ENCODE data around the gene ADGRV1.
"Not testable (repeated sequence)": the region's sequence is repeated elsewhere in the genome, so short reads cannot be mapped to it uniquely, and the experiment has no call there.

Gene ADGRV1

DNA sequence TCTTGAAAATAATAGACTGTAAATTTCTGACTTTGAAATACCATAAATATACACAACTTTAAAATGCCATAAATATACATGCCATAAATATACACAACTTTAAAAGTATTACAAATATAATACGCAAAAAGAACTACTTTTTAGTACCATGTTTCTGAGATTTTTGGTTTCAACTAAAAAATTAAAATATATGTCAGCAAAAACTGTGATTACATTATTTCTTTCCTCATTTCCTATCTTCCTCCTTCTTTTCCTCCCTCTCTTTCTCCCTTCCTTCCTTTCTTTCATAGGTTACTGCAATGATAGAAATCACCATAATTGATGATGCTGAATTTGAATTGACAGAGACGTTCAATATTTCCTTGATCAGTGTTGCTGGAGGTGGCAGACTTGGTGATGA lies 200.5 kb downstream of the ADGRV1 start:
- no peak for DNase-seq

DNA sequence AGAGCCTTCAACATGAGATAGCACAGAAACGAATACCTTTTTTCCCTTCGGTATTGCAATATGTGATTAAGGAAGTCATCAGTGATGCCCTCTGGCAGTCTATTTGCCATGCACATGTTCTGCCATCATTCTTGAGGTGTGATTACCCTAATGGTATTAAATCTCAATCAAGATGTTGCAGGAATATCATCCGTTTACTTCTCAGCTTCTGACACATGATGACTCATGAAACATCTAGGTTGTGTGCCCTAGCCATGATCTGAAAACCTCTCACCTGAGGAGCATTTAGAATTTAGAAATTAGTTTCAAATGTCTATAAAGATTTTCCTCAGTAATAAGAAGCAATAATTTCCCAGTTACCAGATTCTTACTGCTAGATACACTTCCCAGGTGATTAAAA lies 209.1 kb downstream of the ADGRV1 start:
- DNase-seq: no peak

DNA sequence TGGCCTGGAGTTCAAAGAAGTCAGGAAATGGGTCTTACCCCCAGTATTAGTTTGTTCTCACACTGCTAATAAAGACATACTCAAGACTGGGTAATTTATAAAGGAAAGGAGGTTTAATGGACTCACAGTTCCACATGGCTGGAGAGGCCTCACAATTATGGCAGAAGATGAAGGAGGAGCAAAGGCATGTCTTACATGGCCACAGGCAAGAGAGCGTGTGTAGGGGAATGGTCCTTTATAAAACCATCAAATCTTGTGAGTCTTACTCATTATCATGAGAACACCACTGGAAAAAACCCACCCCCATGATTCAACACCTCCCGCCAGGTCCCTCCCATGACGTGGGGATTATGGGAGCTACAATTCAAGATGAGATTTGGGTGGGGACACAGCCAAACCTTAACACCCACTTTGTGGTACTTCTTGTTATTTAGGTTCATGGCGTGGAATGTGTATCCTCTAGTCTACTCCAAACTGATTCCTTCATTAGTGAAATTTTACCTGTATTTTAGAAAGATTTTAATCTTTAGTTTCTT lies 211.5 kb downstream of the ADGRV1 start:
- not testable (repeated sequence) for DNase-seq

DNA sequence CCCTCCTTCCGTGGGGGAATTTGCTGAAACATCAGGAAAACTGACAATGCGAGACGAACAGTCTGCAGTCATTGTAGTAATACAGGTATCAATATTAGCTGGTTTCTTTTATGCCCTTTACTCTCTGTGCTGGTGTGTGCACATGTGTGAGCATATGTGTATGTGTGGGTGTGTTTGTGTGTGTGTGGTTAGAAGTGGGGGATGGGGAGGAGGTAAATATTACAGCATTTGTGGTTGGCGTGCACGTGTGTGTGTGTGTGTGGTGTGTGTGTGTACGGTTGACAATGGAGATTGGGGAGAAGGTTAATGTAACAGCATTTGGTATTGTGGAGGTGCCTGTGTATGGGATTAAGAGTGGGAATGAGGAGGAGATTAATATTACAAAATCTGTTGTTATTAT lies 219.4 kb downstream of the ADGRV1 start:
- no peak for DNase-seq

DNA sequence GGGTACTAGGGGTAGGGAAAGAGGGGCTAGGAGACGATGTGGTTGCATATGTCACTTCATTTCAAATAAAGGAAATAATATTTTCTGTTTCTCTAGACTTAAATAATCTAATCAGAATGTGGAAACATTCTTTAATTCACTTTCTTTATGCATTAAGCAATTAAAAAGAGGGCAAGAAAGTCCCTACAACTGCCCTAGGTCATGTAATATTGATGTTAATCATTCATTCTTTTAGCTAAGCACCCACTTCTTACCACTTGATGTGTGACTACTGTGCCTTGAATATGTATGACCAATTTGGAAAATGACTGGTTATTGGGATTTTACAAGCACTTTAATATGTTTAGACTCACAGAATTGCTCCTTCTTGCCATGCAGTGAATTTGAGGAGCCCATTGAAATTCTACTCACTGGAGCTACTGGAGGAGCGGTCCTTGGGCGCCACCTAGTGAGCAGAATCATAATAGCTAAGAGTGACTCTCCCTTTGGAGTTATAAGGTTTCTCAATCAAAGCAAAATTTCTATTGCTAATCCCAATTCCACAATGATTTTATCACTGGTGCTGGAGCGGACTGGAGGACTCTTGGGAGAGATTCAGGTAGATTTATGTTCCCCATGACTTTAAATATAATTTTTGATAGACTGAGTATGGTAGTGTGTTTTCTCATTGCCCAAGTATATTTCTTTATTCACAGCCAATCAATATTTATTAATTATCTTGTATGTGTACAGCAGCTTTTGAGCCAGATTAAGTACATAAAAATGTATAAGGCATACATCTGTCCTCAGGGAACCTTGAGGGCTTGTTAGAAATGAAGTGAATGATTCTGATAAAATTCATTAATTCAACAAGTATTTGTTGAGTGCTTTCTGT lies 225.1 kb downstream of the ADGRV1 start:
- DNase-seq: peak; percentile 80

DNA sequence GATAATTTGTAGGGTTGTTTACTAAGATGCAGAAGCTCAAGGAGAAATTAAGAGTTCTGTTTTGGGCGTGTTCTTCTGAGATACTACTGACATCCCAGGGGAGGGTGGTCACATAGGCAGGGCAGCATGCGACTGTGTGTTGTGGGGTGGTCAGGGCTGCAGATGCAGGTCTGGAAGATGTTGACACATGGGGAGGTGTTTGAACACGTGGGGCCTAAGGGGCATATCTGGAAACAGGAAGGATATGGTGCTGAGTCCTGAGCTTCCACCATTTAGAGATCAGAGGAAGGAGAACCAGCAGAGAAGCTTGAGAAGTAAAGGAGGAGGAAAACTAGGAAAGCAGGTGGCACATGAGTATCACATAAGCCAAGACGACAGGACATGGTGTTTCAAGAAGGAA lies 228.2 kb downstream of the ADGRV1 start:
- no peak for DNase-seq

DNA sequence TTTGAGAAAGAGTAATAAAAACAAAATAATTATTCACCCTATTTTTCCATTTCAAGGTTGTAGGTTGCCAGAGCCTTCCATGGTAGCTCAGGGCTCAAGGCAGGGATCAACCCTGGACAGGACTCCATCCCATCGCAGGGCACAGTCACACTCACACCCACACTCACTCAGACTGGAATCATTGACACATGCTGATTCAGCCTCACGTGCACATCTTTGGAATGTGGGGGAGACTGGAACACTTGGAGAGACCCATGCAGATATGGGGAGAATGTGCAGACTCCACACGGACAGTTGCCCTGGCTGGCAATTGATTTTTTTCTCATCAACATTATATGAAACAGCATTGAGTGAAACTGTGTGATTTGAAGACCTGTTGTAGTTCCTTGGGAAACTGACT lies 234.1 kb downstream of the ADGRV1 start:
- no peak for DNase-seq

DNA sequence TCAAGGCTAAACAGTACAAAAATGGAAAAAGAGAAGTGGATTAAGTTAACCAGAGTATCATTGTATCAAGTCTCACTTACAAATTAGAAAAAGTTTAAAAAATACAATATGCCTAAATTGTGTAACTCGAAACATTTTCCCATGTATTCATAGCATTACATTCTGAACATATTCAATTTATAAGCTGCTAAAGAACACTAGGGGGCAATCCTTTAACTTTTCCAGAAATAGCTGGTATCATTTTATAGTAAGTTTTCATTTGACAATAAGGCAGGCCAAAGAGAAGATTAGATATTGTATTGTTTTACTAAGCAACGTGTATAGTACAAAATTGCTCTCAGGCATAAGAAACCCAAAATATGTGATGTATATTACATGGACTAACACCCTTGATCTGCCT lies 234.6 kb downstream of the ADGRV1 start:
- DNase-seq: no peak

DNA sequence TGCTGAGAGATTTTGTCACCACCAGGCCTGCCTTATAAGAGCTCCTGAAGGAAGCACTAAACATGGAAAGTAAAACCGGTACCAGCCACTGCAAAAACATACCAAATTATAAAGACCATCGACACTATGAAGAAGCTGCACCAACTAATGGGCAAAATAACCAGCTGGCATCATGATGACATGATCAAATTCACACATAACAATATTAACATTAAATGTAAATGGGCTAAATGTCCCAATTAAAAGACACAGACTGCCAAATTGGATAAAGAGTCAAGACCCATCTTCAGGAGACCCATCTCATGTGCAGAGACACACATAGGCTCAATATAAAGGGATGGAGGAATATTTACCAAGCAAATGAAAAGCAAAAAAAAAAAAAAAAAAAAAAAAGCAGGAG lies 238.3 kb downstream of the ADGRV1 start:
- not testable (repeated sequence) for DNase-seq

DNA sequence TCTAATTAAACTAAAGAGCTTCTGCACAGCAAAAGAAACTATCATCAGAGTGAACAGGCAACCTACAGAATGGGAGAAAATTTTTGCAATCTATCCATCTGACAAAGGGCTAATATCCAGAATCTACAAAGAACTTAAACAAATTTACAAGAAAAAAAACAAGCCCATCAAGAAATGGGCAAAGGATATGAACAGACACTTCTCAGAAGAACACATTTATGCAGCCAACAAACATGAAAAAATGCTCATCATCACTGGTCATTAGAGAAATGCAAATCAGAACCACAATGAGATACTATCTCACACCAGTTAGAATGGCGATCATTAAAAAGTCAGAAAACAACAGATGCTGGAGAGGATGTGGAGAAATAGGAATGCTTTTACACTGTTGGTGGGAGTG lies 241.5 kb downstream of the ADGRV1 start:
- DNase-seq: not testable (repeated sequence)

DNA sequence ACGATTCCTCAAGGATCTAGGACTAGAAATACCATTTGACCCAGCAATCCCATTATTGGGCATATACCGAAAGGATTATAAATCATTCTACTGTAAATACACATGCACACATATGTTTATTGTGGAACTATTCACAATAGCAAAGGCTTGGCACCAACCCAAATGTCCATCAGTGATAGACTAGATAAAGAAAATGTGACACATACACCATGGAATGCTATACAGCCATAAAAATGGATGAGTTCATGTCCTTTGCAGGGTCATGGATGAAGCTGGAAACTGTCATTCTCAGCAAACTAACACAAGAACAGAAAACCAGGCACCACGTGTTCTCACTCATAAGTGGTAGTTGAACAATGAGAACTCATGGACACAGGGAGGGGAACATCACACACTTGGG lies 241.9 kb downstream of the ADGRV1 start:
- not testable (repeated sequence) for DNase-seq

DNA sequence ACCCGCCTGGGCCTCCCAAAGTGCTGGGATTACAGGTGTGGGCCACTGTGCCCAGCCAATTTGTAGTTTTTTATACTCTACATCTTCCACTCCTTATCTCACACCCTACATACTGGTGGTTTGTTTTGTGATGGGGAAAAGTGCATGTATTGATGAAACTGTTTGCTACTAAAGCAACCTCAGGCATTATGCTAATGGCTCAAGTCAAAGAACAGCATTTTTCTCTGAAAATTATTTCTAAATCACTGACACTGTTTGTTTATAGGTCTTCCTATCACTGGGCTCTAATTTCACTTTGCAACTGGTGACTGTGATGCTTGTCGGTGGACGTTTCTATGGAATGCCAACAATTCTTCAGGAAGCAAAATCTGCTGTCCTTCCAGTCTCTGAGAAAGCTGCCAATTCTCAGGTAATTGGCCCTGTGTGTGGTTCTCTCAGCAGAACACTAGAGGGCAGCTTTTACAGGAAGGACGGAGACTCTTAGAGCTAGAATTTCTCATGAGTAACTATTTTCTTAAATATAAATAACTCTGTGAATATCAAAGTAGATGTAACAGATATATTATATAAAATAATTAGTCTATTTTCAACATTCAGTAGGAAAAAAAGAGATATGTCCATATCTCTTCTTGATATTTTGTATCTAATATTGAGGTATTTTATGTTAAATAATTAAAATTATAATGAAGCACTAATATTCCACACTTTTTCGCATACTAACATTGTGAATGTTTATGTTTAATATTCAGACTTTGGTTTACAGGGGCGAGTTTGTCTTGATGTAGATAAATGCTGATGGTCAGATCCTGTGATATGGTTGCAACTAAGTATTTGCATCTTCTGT lies 244.1 kb downstream of the ADGRV1 start:
- peak; percentile 47 for DNase-seq

DNA sequence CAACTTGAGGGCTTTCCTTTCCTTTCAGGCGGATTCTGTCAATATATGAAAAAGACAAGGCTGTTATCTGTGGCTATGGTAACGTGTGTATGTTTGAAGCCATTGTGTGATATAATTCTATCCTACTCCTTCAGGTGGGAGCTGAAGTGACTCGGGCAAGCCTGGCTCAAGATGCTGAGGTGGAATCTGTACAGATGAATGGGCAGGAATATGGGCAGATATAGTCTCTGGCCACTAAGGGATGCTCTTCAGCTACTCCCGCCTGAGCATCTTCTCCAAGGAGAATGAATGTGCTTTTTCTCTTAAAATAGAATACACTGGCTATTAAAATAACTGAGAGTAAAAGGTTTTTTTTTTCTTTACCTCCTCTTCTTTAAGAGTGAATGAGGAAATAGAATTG lies 244.8 kb downstream of the ADGRV1 start:
- no peak for DNase-seq

DNA sequence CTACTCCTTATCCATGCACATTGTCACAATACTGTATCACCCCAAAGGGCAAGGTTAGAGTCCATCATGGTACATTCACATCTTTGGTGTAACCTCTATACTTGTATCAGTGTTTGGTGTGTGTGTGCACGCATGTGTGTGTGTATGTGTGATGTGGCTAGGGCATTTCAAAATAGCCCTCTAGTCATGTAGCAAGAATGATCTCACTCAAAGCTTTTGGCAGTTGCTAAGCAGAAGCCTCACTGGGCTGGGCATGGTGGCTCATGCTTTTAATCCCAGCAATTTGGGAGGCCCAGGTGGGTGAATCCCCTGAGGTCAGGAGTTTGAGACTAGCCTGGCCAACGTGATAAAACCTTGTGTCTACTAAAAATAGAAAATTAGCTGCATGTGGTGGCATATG lies 245.3 kb downstream of the ADGRV1 start:
- DNase-seq: no peak

DNA sequence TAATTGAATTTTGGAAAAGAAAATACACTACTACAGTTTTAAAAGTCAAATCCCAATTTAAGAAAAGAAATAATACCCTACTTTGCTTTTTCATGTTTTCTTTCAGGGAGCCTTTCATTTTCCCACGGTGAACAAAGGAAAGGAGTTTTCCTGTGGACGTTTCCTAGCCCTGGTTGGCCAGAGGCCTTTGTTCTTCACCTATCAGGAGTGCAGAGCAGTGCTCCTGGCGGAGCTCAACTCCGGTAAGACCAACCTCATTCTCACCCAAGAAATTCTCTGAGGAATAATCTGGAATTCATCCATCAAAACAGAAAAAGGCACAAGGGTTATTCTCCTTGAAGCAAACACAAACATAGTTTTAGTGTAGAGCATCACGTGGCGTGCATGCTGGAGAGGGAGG lies 248.9 kb downstream of the ADGRV1 start:
- DNase-seq: no peak

DNA sequence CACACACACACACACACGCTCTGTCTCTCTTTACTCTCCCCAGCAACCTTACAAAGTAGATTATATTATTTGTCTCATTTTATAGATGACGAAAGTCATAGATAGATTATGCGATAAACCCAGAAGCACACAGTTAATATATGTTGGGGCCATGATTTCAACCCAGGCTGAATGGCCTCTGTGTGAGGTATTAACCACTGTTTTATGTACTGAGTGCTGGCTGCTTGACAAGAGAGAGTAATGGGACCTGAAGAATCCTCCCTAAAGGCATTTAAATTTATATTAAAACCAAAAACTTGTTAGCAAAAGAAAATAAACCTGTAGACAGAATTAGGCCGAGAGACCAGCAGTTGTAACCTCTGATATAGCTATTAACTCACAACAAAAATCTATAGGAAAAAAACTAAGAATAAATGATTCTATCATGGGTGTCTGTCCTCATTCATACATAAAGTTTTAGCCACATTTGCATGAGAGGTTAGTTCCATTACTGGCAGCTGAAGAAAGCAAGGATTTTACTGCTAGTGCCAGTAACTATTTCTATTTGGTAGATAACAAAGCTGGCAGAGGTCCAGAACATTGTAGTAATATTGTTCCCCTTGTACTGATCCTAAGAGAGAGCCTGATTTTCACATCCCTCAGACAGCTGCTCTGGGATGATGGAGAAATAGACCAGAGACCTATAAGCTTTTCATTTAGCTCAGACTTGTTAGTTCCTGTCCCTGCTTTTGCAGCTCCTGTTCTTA lies 250.9 kb downstream of the ADGRV1 start:
- DNase-seq: no peak

DNA sequence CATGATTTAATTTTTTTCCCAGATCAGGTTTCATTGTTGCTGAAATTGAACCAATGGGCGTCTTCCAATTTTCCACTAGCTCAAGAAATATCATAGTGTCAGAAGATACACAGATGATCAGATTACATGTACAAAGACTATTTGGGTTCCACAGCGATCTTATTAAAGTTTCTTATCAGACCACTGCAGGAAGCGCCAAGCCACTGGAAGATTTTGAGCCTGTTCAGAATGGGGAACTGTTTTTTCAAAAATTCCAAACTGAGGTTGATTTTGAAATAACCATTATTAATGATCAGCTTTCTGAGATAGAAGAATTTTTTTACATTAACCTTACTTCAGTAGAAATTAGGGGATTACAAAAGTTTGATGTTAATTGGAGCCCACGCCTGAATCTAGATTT lies 251.6 kb downstream of the ADGRV1 start:
- DNase-seq: no peak

DNA sequence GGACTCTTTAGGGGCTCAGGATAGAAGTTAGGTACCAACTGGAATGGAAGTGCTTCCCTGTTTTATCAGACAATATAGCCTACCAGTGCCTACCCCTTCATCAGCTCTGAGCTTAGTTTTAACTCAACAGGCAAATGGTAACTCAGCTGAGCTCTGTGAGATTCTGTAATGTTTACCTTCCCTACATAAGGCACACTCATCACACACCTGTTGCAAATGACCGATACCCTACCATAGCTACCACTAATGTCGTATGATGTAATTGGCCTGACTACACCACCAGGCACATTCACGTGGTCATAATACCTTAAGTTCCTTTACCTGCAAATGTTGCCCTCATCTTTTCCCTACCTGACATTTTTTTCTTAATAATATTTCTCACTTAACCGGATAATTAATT lies 254.8 kb downstream of the ADGRV1 start:
- no peak for DNase-seq

DNA sequence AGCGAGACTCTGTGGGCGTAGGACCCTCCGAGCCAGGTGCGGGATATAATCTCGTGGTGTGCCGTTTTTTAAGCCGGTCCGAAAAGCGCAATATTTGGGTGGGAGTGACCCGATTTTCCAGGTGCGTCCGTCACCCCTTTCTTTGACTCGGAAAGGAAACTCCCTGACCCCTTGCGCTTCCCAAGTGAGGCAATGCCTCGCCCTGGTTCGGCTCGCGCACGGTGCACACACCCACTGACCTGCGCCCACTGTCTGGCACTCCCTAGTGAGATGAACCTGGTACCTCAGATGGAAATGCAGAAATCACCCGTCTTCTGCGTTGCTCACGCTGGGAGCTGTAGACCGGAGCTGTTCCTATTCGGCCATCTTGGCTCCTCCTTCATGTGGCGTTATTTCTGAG lies 263.5 kb downstream of the ADGRV1 start:
- not testable (repeated sequence) for DNase-seq

DNA sequence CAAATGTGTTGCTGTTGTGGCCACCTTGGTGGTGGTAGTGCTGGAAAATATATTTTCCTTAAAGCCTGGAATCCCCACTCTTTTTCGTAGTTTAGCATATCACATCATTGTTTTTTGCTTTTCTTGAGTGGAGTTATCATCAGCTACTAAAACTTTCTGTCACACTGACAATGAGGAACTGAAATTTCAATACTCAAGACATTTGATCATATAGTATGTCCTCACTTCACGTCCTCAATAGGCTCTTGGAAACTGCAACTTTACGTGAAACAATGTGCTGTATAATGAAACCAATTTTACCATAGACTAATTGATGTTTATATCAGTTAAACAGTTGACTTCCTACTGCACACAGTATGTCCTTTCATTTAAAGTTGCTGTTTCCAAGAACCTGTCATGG lies 265.8 kb downstream of the ADGRV1 start:
- no peak for DNase-seq

DNA sequence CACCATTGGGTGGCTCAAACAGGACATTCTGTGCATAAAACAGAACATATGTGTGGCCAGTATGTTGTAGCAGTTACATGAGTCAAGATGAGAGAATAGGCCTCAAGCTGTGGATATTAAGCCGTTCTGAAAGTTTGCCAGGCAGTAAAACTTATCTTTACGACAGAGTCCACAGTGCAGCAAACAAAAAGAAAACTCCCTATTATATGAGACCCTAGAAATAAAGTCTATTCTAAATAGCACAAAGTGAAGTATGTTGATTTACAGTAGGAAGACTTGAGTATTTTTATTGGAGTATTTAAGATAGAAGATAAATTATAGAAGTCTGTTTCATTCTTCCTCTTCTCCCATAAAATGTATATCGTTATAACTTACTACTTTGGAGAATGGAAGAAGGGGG lies 271.5 kb downstream of the ADGRV1 start:
- DNase-seq: no peak

DNA sequence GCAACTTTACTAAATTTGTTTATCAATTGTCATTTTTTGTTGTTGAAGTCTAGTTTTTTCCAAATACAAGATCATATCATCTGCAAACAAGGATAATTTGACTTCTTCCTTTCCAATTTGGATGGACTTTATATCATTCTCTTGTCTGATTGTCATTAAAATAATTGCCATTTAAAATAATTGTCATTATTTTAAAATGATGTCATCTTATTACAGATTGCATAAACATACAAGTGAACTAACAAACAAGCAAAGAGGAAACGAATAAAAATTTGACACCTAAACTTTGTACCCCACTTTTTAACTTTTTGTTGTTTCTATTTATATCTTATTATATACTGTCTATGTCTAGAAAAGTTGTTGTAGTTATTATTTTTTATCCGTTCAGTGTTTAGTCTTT lies 275.2 kb downstream of the ADGRV1 start:
- no peak for DNase-seq

DNA sequence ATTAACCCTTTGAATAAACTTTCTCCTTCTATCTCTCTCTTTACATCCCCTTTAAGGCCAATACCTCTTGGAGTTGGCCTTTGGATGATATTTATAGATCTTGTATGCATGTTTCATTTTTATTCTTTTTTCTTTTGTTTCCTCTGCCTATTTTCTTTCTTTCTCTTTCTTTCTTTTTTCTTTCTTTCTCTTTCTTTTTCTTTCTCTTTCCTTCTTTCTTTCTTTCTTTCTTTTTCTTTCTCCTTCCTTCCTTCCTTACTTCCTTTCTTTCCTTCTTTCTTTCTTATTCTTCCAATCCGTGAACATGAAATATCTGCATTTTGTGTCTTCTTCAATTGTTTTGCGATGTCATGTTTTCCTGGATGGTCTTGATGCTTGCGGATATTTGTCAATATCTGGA lies 276.1 kb downstream of the ADGRV1 start:
- DNase-seq: no peak
